Heart left ventricle (tissue), 13 donors: ENCODE results near the gene DMBT1.

Experiments used
- CTCF ChIP-seq, 12 donors: fragments of 200-600 bp; sonication (generic) in 4 of 12; IDR thresholded peaks; one replicate each; pipeline versions ENCODE4 v1.5.0 to v1.8.0; 2018 to 2022; ENCODE audit warnings: antibody characterized with exemption in 12 of 12, mild to moderate bottlenecking in 5 of 12
- POLR2A ChIP-seq, 2 donors: fragments of 450-650 bp; IDR thresholded peaks; one replicate each; pipeline ENCODE4 v1.6.1; 2017; ENCODE audit warnings: antibody characterized with exemption in 2 of 2, mild to moderate bottlenecking in 2 of 2, moderate library complexity in 2 of 2
- donor health status: ischemic (EF 13 %, LVEDD 7.1; RV severe dilation, severe dysfunction).
- donor health status: DM: no; HTN: yes; CAD: no.
- donor health status: DM: no; HTN: no; CAD: no.
- donor health status: ischemic (EF 25% LVEDD 6.9; RV normal size, moderate dysfunction).
- donor health status: ischemic (EF 25% LVEDD 5.7; RV mildly dilated, moderate dysfunction).
- donor health status: ischemic (EF 35%, LVEDD 5.7; RV mildly dilated, moderate dysfunction).
- donor health status: nonischemic (EF 11% LVEDD 7.7; RV severe dilation, severe dysfunction).
- donor health status: DM: yes; HTN: yes; CAD: no.
- donor health status: PGD.
- donor health status: ischemic (EF 29% LVEDD 5.4; RV normal size, mild dysfunction).
- donor health status: nonischemic (EF 23%, LVEDD 6.1; RV moderate dilation, normal function).

- TF ChIP-seq CTCF (IDR thresholded peaks at IDR 0.05) (no peak), POLR2A (IDR thresholded peaks at IDR 0.05) (no peak)
Observed at GRCh38 chr10:122643931-122644534, 83.5 kb downstream of the DMBT1 start.
